ENCODE measurements around the gene HEMK1.

The HEMK1 gene

GRCh38 chr3:50549226-50549625, 20.1 kb upstream of the HEMK1 start:
- Histone ChIP-seq H3K27me3 (ENCODE audit: control insufficient read depth, insufficient read depth, low read length) (no peaks in the 10 kb centered on the region), H3K27ac (ENCODE audit: low read length) (no peak overlapping the region), H3K4me1 (ENCODE audit: control insufficient read depth, insufficient read depth, low read length) (peaks cover 7% of the 10 kb centered on the region), H3K9me3 (ENCODE audit: control insufficient read depth, insufficient read depth, low read length) (no peaks in the 10 kb centered on the region), H3K4me3 (ENCODE audit: low read length) (no peak overlapping the region), H3K36me3 (ENCODE audit: control insufficient read depth, insufficient read depth, low read length) (no peaks in the 10 kb centered on the region)
- no CpG with 5 or more reads among the region's 3 CpGs for WGBS (ENCODE audit: insufficient coverage, insufficient read length)
- no peak for DNase-seq (ENCODE audit: low read depth, low spot score)

- H3K4me1 ChIP-seq (ENCODE audit: control insufficient read depth, insufficient read depth, low read length), result peaks cover 7% of the 10 kb centered on the region
- no CpG with 5 or more reads among the region's 13 CpGs for WGBS (ENCODE audit: insufficient coverage, insufficient read length)
- no peak overlapping the region for H3K4me3 ChIP-seq (ENCODE audit: low read length)
- H3K9me3 ChIP-seq (ENCODE audit: control insufficient read depth, insufficient read depth, low read length), result no peaks in the 10 kb centered on the region
- no peaks in the 10 kb centered on the region for H3K27me3 ChIP-seq (ENCODE audit: control insufficient read depth, insufficient read depth, low read length)
- no peak for DNase-seq (ENCODE audit: low read depth, low spot score)
- no peak overlapping the region for H3K27ac ChIP-seq (ENCODE audit: low read length)
- no peaks in the 10 kb centered on the region for H3K36me3 ChIP-seq (ENCODE audit: control insufficient read depth, insufficient read depth, low read length)
These were observed 19.1 kb upstream of the HEMK1 start for GRCh38 chr3:50550079-50550736.

- no peak overlapping the region for H3K27ac ChIP-seq (ENCODE audit: low read length)
- no CpG with 5 or more reads among the region's 9 CpGs for WGBS (ENCODE audit: insufficient coverage, insufficient read length)
- no peak for DNase-seq (ENCODE audit: low read depth, low spot score)
- H3K4me3 ChIP-seq (ENCODE audit: low read length), result no peak overlapping the region
- no peaks in the 10 kb centered on the region for H3K27me3 ChIP-seq (ENCODE audit: control insufficient read depth, insufficient read depth, low read length)
- H3K9me3 ChIP-seq (ENCODE audit: control insufficient read depth, insufficient read depth, low read length), result no peaks in the 10 kb centered on the region
- peaks cover 2% of the 10 kb centered on the region; the same call in 1 of the 2 replicates for H3K4me1 ChIP-seq (ENCODE audit: control insufficient read depth, insufficient read depth, low read length)
- no peaks in the 10 kb centered on the region for H3K36me3 ChIP-seq (ENCODE audit: control insufficient read depth, insufficient read depth, low read length)
These were observed 18.2 kb upstream of the HEMK1 start for GRCh38 chr3:50551054-50551659.

DNA sequence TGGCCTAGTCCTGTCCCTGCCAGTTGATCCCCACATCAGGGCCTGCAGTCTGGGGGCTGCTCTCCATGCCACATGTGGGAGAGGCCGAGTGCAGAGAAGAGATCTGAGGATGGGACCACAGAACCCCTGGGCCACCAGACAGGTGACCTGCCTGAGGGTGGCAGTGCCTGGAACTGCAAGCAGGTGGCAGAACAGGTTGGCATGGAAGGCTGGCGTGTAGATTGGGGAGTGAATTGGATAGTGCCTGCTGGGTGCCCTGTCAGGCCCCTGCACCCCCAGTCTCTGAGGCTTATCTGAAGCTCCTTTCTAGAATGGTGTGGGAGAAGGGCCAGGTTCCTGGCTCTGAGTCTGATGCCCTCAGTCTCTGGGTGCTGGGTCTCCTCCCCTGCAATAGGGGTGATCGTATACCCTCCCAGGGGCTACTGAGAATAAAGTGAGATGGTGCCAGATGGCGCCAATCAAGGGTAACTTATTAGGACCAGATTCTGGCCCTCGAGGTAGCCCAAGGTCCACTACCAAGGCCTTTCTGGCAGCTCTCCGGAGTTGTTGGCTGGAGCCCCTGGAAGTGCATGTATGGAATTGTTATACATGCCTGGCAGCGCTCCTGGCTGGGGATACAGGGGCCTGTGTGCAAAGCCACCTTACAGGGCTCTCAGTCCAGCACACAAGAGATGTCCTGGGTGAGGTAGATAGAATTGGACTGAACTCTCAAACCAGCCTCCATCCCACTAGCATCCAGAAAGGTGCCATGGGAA, 17.5 kb upstream of the HEMK1 start:
- no peak for DNase-seq (ENCODE audit: low read depth, low spot score)
- Histone ChIP-seq H3K4me1 (ENCODE audit: control insufficient read depth, insufficient read depth, low read length) (peaks cover 2% of the 10 kb centered on the region; the same call in 1 of the 2 replicates), H3K4me3 (ENCODE audit: low read length) (no peak overlapping the region), H3K27ac (ENCODE audit: low read length) (no peak overlapping the region), H3K27me3 (ENCODE audit: control insufficient read depth, insufficient read depth, low read length) (no peaks in the 10 kb centered on the region), H3K36me3 (ENCODE audit: control insufficient read depth, insufficient read depth, low read length) (no peaks in the 10 kb centered on the region), H3K9me3 (ENCODE audit: control insufficient read depth, insufficient read depth, low read length) (no peaks in the 10 kb centered on the region)
- no CpG with 5 or more reads among the region's 7 CpGs for WGBS (ENCODE audit: insufficient coverage, insufficient read length)

DNA sequence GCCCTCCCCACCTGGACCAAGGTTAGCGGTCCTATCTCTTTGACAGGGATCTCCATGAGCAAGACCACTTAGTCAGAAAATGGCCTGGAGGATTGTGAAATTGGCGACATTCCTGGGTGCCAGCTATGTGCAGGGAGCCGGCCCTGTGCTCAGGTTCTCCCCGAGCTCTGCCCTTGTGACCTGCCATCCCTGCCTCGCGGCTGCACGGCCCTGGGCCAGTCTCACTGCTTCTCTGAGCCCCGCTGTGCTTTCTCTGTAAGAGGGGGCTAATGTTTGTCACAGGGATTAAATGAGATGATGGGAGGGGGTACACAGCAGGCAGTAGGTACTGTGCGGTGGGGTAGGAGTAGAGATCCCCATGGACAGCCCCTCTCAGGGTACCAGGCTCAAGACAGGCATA, 16.7 kb upstream of the HEMK1 start:
- peaks cover 2% of the 10 kb centered on the region; the same call in 1 of the 2 replicates for H3K4me1 ChIP-seq (ENCODE audit: control insufficient read depth, insufficient read depth, low read length)
- no peak overlapping the region for H3K27ac ChIP-seq (ENCODE audit: low read length)
- DNase-seq (ENCODE audit: low read depth, low spot score), result no peak
- H3K36me3 ChIP-seq (ENCODE audit: control insufficient read depth, insufficient read depth, low read length), result no peaks in the 10 kb centered on the region
- H3K27me3 ChIP-seq (ENCODE audit: control insufficient read depth, insufficient read depth, low read length), result no peaks in the 10 kb centered on the region
- WGBS (ENCODE audit: insufficient coverage, insufficient read length), result no CpG with 5 or more reads among the region's 9 CpGs
- H3K4me3 ChIP-seq (ENCODE audit: low read length), result no peak overlapping the region
- H3K9me3 ChIP-seq (ENCODE audit: control insufficient read depth, insufficient read depth, low read length), result no peaks in the 10 kb centered on the region

- H3K27me3 ChIP-seq (ENCODE audit: control insufficient read depth, insufficient read depth, low read length), result no peaks in the 10 kb centered on the region
- no peak overlapping the region for H3K27ac ChIP-seq (ENCODE audit: low read length)
- H3K4me1 ChIP-seq (ENCODE audit: control insufficient read depth, insufficient read depth, low read length), result no peaks in the 10 kb centered on the region; the same call in 1 of the 2 replicates
- no peaks in the 10 kb centered on the region for H3K36me3 ChIP-seq (ENCODE audit: control insufficient read depth, insufficient read depth, low read length)
- no peak for DNase-seq (ENCODE audit: low read depth, low spot score)
- no CpG with 5 or more reads among the region's 5 CpGs for WGBS (ENCODE audit: insufficient coverage, insufficient read length)
- H3K9me3 ChIP-seq (ENCODE audit: control insufficient read depth, insufficient read depth, low read length), result no peaks in the 10 kb centered on the region
- H3K4me3 ChIP-seq (ENCODE audit: low read length), result no peak overlapping the region
These were observed 14.8 kb upstream of the HEMK1 start for GRCh38 chr3:50554553-50554952.

GRCh38 chr3:50557106-50557505, 12.2 kb upstream of the HEMK1 start:
- Histone ChIP-seq H3K27ac (ENCODE audit: low read length) (no peak overlapping the region), H3K36me3 (ENCODE audit: control insufficient read depth, insufficient read depth, low read length) (no peaks in the 10 kb centered on the region; the same call in 1 of the 2 replicates), H3K4me3 (ENCODE audit: low read length) (no peak overlapping the region), H3K9me3 (ENCODE audit: control insufficient read depth, insufficient read depth, low read length) (no peaks in the 10 kb centered on the region), H3K4me1 (ENCODE audit: control insufficient read depth, insufficient read depth, low read length) (no peaks in the 10 kb centered on the region; the same call in 1 of the 2 replicates), H3K27me3 (ENCODE audit: control insufficient read depth, insufficient read depth, low read length) (no peaks in the 10 kb centered on the region)
- WGBS (ENCODE audit: insufficient coverage, insufficient read length), result no CpG with 5 or more reads among the region's 8 CpGs
- no peak for DNase-seq (ENCODE audit: low read depth, low spot score)

GRCh38 chr3:50557915-50558314, 11.4 kb upstream of the HEMK1 start:
- Histone ChIP-seq H3K27me3 (ENCODE audit: control insufficient read depth, insufficient read depth, low read length) (no peaks in the 10 kb centered on the region), H3K4me3 (ENCODE audit: low read length) (no peak overlapping the region), H3K4me1 (ENCODE audit: control insufficient read depth, insufficient read depth, low read length) (no peaks in the 10 kb centered on the region; the same call in 1 of the 2 replicates), H3K36me3 (ENCODE audit: control insufficient read depth, insufficient read depth, low read length) (no peaks in the 10 kb centered on the region; the same call in 1 of the 2 replicates), H3K27ac (ENCODE audit: low read length) (no peak overlapping the region), H3K9me3 (ENCODE audit: control insufficient read depth, insufficient read depth, low read length) (no peaks in the 10 kb centered on the region)
- DNase-seq (ENCODE audit: low read depth, low spot score), result no peak
- WGBS (ENCODE audit: insufficient coverage, insufficient read length), result no CpG with 5 or more reads among the region's 7 CpGs

DNA sequence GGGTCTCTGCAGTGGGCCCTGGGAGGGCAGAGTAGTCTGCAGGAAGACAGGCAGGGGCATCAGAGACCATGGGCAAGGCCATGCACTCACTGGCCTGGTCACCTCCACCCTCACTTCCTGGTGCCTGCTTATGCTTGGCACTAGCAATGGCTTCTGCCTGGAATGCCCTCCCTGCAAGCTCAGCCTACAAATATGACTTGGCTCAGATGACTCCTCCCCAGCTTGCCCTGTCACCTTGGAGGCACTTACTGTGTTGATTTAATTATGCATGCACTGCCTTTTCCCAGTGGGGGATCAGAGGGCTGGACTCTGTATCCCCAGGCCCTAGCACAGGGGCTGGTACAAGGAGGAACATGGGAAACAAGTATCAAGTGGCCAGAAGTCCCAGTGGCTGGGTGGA, 9.6 kb upstream of the HEMK1 start:
- Histone ChIP-seq H3K9me3 (ENCODE audit: control insufficient read depth, insufficient read depth, low read length) (no peaks in the 10 kb centered on the region), H3K36me3 (ENCODE audit: control insufficient read depth, insufficient read depth, low read length) (no peaks in the 10 kb centered on the region; the same call in 1 of the 2 replicates), H3K27me3 (ENCODE audit: control insufficient read depth, insufficient read depth, low read length) (no peaks in the 10 kb centered on the region), H3K27ac (ENCODE audit: low read length) (no peak overlapping the region), H3K4me1 (ENCODE audit: control insufficient read depth, insufficient read depth, low read length) (no peaks in the 10 kb centered on the region; the same call in 1 of the 2 replicates), H3K4me3 (ENCODE audit: low read length) (no peak overlapping the region)
- no peak for DNase-seq (ENCODE audit: low read depth, low spot score)

DNA sequence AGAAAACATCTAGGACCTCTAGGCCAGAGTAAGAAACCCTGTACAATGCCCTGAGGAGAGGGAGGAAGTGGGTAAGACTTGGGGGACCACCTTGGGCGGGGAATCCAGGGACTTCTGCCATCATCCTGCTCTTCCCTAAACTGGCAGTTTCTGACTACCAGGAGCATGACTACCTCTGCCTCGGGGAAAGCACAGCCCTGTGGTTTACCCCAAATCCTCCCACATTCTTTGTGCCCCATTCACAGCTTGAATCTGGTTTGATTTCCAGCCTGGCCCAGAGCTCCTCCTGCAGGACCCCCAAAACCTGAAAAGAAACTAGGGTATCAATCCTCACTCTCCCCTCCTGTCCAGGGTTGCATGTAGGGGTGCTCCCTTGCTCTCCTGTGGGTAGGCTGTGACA, 6.5 kb upstream of the HEMK1 start:
- H3K4me3 ChIP-seq (ENCODE audit: low read length), result no peak overlapping the region
- H3K27ac ChIP-seq (ENCODE audit: low read length), result no peak overlapping the region
- H3K4me1 ChIP-seq (ENCODE audit: control insufficient read depth, insufficient read depth, low read length), result peaks cover 3% of the 10 kb centered on the region
- H3K27me3 ChIP-seq (ENCODE audit: control insufficient read depth, insufficient read depth, low read length), result no peaks in the 10 kb centered on the region
- no peak for DNase-seq (ENCODE audit: low read depth, low spot score)
- WGBS (ENCODE audit: insufficient coverage, insufficient read length), result no CpG with 5 or more reads among the region's 2 CpGs
- H3K9me3 ChIP-seq (ENCODE audit: control insufficient read depth, insufficient read depth, low read length), result no peaks in the 10 kb centered on the region
- H3K36me3 ChIP-seq (ENCODE audit: control insufficient read depth, insufficient read depth, low read length), result no peaks in the 10 kb centered on the region; the same call in 1 of the 2 replicates
